HPDE6-E6E7 (cell line): ENCODE results near the gene HLA-DQB1.
A peak's percentile ranks its signal among the peaks of the same experiment; 100 is the strongest.

Source experiments
- DNase-seq: peaks from one replicate; pipeline ENCODE4 v3.0.0; 2011; ENCODE audit warnings: missing footprints; ENCODE audit errors: extremely low spot score

The HLA-DQB1 gene

DNA sequence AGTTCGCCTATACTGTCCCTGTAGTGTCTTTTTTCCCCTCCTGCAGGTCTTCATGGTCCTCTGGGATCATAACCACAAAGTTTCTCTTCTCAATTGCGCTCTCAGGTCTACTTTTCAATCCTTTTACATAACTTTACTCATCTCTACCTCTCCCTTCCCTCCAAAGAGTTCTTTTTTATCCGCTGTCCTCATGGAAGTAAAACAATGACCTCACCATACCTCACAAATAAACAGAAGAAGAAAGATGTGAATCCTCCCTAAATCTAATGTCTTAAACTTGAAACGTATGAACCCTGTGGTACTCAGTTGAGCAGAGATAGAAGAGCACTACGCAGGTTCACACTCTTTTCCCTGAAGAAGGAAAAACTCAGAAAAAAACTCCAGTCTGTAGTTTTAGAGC is 41.3 kb downstream of the HLA-DQB1 start:
- no peak for DNase-seq

DNA sequence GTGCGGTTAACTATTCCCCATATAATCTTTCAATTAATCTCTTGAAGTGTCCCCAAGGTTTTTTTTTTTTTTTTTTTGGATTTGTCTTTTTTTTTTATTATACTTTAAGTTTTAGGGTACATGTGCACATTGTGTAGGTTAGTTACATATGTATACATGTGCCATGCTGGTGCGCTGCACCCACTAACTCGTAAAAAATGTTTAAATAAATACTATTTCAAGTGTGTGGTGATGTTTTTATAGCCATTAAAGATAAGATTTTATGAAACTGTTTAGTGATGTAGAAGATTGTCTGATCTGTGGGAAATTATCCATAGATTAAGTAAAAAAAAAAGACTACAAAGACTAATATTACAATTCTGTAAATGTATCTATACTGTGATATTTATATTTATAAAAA is 41.9 kb downstream of the HLA-DQB1 start:
- DNase-seq = no peak

DNA sequence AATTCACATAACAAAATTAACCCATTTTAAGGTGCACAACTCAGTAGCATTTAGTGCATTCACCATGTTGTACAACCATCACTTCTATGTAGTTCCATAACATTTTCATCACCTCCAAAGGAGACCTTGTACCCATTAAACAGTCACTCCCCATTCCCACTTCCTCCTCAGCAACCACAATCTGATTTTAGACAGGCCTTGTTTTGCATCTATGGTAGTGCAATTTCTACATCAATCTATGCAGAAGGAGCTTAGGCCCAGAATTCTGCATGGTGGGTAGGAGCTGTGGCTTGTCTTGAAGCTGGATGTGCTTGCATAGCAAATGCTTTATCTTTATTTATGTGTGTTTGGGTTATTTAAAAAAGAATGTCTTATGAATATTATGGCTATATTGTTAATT is 42.8 kb downstream of the HLA-DQB1 start:
- no peak for DNase-seq

DNA sequence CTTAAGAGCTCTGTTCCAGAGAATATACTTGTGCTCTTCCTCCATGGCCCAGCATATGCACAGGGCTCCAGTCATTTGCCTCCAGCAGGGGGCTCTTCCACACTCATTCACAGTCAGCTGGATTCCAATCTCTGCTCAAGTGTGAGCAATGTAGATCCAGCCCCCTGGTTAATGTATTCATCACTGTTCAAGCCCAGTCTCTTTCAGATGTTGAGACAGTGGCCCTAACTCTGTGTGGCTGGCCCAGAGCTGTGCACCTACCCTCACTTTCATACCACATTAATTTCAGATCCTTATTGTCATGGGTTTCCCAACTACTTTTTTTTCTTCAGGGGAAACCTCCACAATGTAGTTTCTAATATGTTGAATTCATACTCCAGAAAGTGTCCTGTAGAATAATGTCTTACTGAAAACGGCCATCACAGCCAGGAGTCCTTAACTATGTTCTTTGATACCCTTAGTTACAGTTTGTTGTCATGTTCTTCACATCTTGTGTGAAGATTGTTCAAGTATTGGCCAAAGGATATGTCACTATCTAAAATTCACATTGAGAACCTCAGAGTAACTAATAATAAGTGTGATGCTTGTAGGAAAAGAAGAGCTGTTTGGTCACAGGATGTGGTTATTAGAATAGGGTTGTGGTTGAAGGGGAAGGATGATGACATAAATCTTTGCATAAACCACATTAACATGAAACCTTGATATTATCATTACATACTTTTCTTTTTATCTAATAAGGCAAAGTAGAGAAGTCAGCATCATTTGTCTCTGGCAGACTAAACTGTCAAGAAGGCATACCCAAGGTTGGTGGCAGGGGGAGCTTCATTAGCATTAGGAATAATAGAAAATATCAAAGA is 43.7 kb downstream of the HLA-DQB1 start:
- no peak for DNase-seq

DNA sequence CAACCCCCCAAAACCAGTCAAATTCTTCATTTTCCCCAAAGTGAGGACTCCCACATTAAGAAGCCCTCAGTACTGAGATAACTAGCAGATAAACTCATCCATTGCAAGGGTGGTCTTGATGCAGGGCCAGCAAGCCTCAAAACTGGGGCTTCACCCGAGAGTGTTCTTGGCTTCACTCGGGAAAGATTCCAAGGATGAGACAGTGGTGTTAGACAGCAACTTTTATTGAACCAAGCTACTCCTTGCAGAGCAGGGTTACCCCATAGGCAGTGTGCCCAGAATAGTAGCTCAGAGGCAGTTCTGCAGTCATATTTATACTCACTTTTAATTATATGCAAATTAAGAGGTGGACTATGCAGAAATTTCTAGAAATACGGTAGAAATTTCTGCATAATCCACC is 45.1 kb downstream of the HLA-DQB1 start:
- DNase-seq = no peak

DNA sequence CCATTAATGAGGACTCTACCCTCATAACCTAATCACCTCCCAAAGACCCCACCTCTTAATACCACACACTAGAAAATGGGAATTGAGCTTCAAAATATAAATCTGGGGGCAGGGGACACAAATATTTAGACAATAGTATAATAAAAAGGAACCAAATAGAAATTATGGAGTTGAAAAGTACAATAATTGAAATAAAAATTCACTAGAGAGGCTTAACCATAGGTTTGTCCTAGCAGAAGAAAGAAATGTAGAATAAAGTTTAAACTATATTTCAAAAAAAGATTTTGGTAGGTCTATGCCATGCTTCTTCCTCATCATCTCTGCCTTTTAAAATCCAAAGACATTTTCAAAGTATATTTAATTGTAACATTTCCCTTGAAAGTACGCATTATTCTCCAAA is 48.7 kb downstream of the HLA-DQB1 start:
- no peak for DNase-seq

DNA sequence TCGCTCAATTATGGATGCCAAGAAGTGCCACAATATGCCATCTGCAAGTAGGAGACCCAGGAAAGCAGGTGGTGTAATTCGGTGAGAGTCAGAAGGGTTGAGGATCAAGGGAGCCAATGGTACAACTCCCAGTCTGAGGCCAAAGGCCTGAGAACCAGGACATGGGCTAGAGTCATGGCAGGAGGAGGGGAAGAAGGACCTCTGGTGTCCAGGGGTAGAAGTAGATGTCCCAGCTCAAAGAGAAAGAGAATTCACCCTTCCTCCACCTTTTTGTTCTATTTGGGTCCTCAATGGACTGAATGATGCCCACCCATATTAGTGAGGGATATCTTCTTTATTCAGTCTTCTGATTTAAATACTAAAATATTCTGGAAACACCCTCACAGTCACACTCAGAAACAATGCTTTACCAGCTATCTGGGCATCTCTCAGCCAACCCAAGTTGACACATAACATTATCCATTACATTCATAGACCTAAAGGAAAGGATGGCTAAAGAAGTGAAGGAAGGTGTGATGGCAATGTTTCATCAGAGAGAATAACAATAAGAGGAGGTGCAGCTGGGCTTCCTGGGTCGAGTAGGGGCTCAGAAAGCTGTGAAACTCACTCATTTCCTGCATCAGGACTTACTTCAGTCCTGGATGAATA is 50.4 kb downstream of the HLA-DQB1 start:
- no peak for DNase-seq

DNA sequence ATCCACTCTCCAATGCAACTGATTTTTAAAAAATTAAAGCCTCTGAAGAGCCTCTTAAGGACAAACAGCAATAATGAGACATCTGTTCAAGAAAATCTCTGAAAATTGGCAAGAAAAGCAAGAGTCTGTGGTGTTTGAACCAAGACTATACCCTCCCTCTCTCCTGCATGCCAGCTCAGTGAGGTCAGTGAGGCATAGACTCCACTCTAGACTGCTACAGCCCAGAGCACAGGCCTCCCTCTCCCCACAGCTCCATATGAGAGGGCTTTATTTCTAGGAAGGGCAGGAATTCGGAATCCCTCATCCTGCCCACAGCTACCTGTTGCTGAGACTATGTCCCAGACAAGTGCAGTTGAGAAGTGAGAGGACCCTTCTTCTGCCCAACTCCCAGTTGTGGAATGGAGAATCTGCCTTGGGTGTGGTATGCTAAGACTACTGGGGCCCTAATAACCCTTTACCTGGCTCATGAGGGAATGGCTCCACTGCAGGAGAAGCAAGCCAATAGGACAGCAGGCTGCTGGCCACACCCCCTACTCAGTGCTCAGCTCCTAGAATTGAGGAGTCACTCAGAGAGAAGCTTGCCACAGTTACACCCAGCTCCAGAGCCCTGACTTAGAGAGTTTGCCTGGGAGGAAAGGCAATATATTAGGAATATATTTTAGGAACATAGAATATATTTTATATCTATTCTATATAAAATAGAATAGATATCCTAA is 51.9 kb downstream of the HLA-DQB1 start:
- no peak for DNase-seq

DNA sequence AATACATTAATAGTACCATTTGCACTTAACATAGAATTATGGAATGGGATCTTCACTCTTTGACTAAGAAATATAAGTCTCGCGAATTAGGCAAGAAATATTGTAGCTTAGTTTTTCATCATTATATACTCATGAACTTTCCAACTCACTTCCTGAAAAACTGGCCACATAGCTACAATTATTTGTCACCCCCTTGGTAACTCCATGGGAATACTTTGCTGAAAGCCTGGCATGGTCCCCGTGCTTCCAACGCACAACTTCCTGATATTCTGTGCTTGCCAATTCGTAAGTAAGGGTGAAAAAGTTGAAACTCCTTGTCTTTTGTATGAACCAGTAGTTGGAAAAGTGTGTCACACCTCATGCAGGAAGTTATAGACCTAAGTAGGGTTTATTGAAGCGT is 53.0 kb downstream of the HLA-DQB1 start:
- DNase-seq = no peak

DNA sequence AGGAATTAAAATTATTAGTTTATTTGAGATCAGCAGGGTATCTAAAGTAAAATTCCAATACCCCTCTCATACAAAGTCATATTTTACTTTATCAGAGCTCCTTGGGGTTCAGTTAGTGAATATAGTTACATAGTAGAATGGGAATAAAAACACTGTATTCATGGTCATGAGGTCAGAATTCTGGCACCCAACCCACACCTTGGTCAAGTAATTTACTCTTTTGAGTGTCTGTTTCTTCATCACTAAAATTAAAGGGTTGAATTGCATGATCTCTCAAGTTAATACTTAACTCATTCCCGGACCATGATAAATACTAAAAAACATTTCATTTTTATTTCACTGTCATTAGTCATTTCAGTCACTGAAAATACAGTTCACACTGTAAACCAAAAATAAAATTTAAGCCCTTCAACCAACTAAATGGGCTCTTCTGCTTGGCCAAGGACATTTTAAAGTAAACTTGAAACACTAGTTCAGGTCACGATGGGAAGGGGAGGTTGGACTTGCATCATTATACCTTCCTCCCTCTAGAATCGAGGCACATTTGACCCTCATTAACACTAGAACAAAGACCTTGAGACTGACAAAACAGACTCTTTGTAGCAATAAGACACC is 55.7 kb downstream of the HLA-DQB1 start:
- DNase-seq = no peak

DNA sequence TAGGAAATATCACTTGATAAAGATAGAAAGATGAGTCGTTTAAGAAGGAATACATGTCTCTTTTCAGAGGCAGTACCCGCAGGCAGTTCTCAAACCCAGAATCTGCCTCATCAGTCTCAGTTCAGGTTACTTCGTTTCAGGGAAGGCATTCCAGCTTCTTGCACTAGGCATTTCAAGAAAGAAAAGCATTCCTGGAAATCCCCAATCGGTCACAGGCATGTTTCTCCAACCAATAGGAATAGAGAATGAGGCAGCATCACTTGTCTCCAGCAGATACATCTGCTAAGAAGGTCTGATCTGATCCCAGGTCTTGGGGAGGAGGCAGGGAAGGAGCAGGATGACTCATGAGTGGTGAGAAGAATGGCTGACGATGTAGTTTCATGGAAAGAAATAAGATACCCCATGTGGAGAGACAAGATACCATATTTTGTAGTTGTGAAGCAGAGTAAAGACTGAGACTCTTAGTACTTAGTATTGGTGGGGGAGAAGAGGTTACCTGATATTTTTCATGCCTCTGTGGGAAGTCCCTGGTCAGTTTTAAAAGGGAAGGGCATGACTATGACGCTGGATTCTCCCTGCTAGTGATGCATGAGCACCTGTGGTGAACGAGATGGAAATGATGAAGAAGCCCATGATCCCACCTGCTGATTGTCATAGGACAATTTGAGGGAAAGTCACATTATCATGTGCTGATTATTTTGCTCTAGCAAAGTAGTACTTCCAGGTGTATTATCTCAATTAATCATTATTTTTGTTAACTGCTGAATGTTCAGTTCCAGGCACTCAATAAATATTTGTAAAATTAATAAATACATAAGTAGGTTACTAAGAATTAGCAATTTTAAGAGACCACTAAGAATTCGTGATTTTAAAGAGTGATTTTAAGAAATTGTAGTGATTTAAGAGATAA is 56.5 kb downstream of the HLA-DQB1 start:
- DNase-seq = peak; percentile 49
